Upper lobe of left lung (tissue), 6 donors: Measurements from ENCODE around the gene KRT13. TPM values are rescaled to one million over a fixed set of nuclear protein-coding genes. Genes with fewer than 3 reads are reported as not detected.

Experiments
- ATAC-seq, 2 donors: fragments of 200-7000 bp; cut with Tn5 transposase; one replicate each; pipeline ENCODE4 v1.9.1; 2022; ENCODE audit warnings: mild to moderate bottlenecking in 2 of 2, moderate library complexity in 2 of 2; ENCODE audit not compliant: low FRiP score in 2 of 2
- DNase-seq, 2 donors: peaks; one replicate each; pipeline ENCODE4 v3.0.0-alpha.2; 2019 to 2020
- H3K27ac ChIP-seq, 4 donors: fragments of 200-600 bp; sonication (generic); one replicate each; pipeline ENCODE4 v1.5.1; 2016 to 2019
- H3K27me3 ChIP-seq, 4 donors: fragments of 200-600 bp; sonication (generic); one replicate each; pipeline ENCODE4 v1.5.1; 2017 to 2019
- H3K36me3 ChIP-seq, 4 donors: fragments of 200-600 bp; sonication (generic); one replicate each; pipeline ENCODE4 v1.5.1; 2016 to 2019
- H3K4me1 ChIP-seq, 4 donors: fragments of 200-600 bp; sonication (generic); one replicate each; pipeline ENCODE4 v1.5.1; 2018 to 2019
- H3K4me3 ChIP-seq, 4 donors: fragments of 200-600 bp; sonication (generic); one replicate each; pipeline ENCODE4 v1.5.1; 2017 to 2019; ENCODE audit warnings: mild to moderate bottlenecking in 2 of 4, moderate library complexity in 1 of 4
- H3K9me3 ChIP-seq, 4 donors: fragments of 200-600 bp; sonication (generic); one replicate each; pipeline ENCODE4 v1.5.1; 2018 to 2019
- CTCF ChIP-seq, 6 experiments: fragments of 450-650 bp in 4 of 6; fragments of 200-600 bp in 2 of 6; sonication (generic) in 2 of 6; IDR thresholded peaks; one replicate each; pipeline ENCODE4 v1.5.1; 2016 to 2019; ENCODE audit warnings: antibody characterized with exemption in 6 of 6
- EP300 ChIP-seq, 4 donors: sonication (generic); formaldehyde crosslinking; IDR thresholded peaks; one replicate each; pipeline ENCODE4 v1.5.1; 2017; ENCODE audit warnings: antibody characterized with exemption in 4 of 4, control low read depth in 2 of 4
- POLR2A ChIP-seq, 4 donors: fragments of 450-650 bp; IDR thresholded peaks; one replicate each; pipeline ENCODE4 v1.5.1; 2016 to 2017; ENCODE audit warnings: antibody characterized with exemption in 4 of 4, mild to moderate bottlenecking in 2 of 4
- POLR2AphosphoS5 ChIP-seq, 2 donors: sonication (generic); formaldehyde crosslinking; IDR thresholded peaks; one replicate each; pipeline ENCODE4 v1.5.1; 2017; ENCODE audit warnings: antibody characterized with exemption in 2 of 2
- WGBS, 2 donors: methylation state at CpG; one replicate each; pipeline ENCODE4 v1.1.5; 2017 to 2018; 5-methylcytosine and 5-hydroxymethylcytosine counted together
- total RNA-seq, 6 donors: library from RNA; depleted of rRNA in 4 of 6; stranded (reverse); fragments of >200 nt in 4 of 6; gene quantifications; one replicate each; pipeline versions ENCODE4 v1.1.0 to v1.2.1, GENCODE V29; 2016 to 2021
- donor health status: DM: no; HTN: no; CAD: no; lungs with moderate emphysema.
- donor health status: DM: no; HTN: yes; CAD: no; lungs with severe emphysema.

KRT13 gene
- total RNA-seq, 6 donors from 2014 or later, result 1.0 to 12.1 (median 7.2) TPM

GRCh38 chr17:41491476-41491875, 13.9 kb downstream of the KRT13 start:
- H3K27ac ChIP-seq, result no peak overlapping the region
- no peak for ATAC-seq
- TF ChIP-seq EP300 (IDR thresholded peaks at IDR 0.05) (no peak), CTCF (IDR thresholded peaks at IDR 0.05) (no peak), POLR2A (IDR thresholded peaks at IDR 0.05) (no peak)
- no peak overlapping the region for H3K4me3 ChIP-seq
- peaks cover 6 to 12% (median 7%) of the 10 kb centered on the region in 4 donors for H3K4me1 ChIP-seq
- no peaks in the 10 kb centered on the region for H3K36me3 ChIP-seq
- H3K9me3 ChIP-seq, result no peaks in the 10 kb centered on the region
- WGBS, 2 donors, result 90% methylated on average over 2 of the region's 2 CpGs; no CpG with 5 or more reads in 1 of the 2 donors
- no peaks in the 10 kb centered on the region for H3K27me3 ChIP-seq
- DNase-seq, result no peak

GRCh38 chr17:41490000-41490990, 15.1 kb downstream of the KRT13 start:
- 71 to 73% methylated on average over 10 of the region's 10 CpGs for WGBS, 2 donors
- no peak for ATAC-seq
- peak overlapping the region in 1 of 4 donors; percentile 5 for H3K27ac ChIP-seq

GRCh38 chr17:41489531-41489930, 15.9 kb downstream of the KRT13 start, which contains the start of gene KRT36:
KRT36 (minus strand) TSS chr17:41489910; CDS start chr17:41489864, 46 bp downstream.
- no peaks in the 10 kb centered on the region for H3K9me3 ChIP-seq
- peaks cover 6 to 12% (median 7%) of the 10 kb centered on the region in 4 donors for H3K4me1 ChIP-seq
- DNase-seq (no peak), ATAC-seq (no peak)
- TF ChIP-seq CTCF (IDR thresholded peaks at IDR 0.05) (no peak), POLR2A (IDR thresholded peaks at IDR 0.05) (no peak), EP300 (IDR thresholded peaks at IDR 0.05) (no peak), POLR2AphosphoS5 (IDR thresholded peaks at IDR 0.05) (no peak)
- no peak within 1 kb of the TSS for H3K4me3 ChIP-seq
- no peaks in the 10 kb centered on the region for H3K36me3 ChIP-seq
- H3K27ac ChIP-seq, result peak within 1 kb of the TSS in 1 of 4 donors; percentile 5
- H3K27me3 ChIP-seq, result no peaks in the 10 kb centered on the region
- WGBS, 2 donors, result 95 to 96% methylated on average over 9 to 12 of the region's 12 CpGs

More at GRCh38 chr17:41490000-41490990, 15.1 kb downstream of the KRT13 start:
- Histone ChIP-seq H3K4me1 (peaks cover 6 to 12% (median 7%) of the 10 kb centered on the region in 4 donors), H3K36me3 (no peaks in the 10 kb centered on the region), H3K4me3 (no peak overlapping the region), H3K27me3 (no peaks in the 10 kb centered on the region), H3K9me3 (no peaks in the 10 kb centered on the region)
- no peak for TF ChIP-seq CTCF (IDR thresholded peaks at IDR 0.05)
- no peak for TF ChIP-seq EP300 (IDR thresholded peaks at IDR 0.05)
- no peak for TF ChIP-seq POLR2A (IDR thresholded peaks at IDR 0.05)
- no peak for TF ChIP-seq POLR2AphosphoS5 (IDR thresholded peaks at IDR 0.05)
- no peak for DNase-seq

- peaks cover 0 to 4% (median 0%) of the 10 kb centered on the region in 4 donors for H3K4me1 ChIP-seq
- ATAC-seq (peak in 1 of 2 donors; percentile 40), DNase-seq (peak; percentile 66 to 76)
- no peak overlapping the region for H3K27ac ChIP-seq
- no peak overlapping the region for H3K4me3 ChIP-seq
- no peaks in the 10 kb centered on the region for H3K9me3 ChIP-seq
- H3K27me3 ChIP-seq, result no peaks in the 10 kb centered on the region
- 60 to 66% methylated on average over 18 to 28 of the region's 29 CpGs for WGBS, 2 donors
- no peak for TF ChIP-seq POLR2AphosphoS5 (IDR thresholded peaks at IDR 0.05)
- no peak for TF ChIP-seq EP300 (IDR thresholded peaks at IDR 0.05)
- TF ChIP-seq CTCF (IDR thresholded peaks at IDR 0.05), result peak; percentile 23 to 59 (median 46)
- no peak for TF ChIP-seq POLR2A (IDR thresholded peaks at IDR 0.05)
- no peaks in the 10 kb centered on the region for H3K36me3 ChIP-seq
Observed at GRCh38 chr17:41486809-41487530, 18.4 kb downstream of the KRT13 start.
